HAP-1 (cell line): ENCODE data around the gene NKX2-3.

ENCODE experiments used
- DNase-seq, 2 experiments: peaks; one replicate each; pipeline ENCODE4 v3.0.0-alpha.2; 2016 to 2020; ENCODE audit warnings: low spot score in 2 of 2
- H3K27me3 ChIP-seq: fragments of 250-450 bp; sonication (Bioruptor Pico); 2 replicates; pipeline ENCODE4 v1.5.1; 2020; ENCODE audit warnings: low read depth, mild to moderate bottlenecking, moderate library complexity
- H3K36me3 ChIP-seq: fragments of 250-450 bp; sonication (Bioruptor Pico); replicated peaks from 2 replicates; pipeline ENCODE4 v1.5.1; 2020; ENCODE audit warnings: mild to moderate bottlenecking
- H3K4me1 ChIP-seq: fragments of 250-450 bp; sonication (Bioruptor Pico); 2 replicates; pipeline ENCODE4 v1.5.1; 2020; ENCODE audit warnings: mild to moderate bottlenecking
- H3K4me3 ChIP-seq: fragments of 250-450 bp; sonication (Bioruptor Pico); 2 replicates; pipeline ENCODE4 v1.5.1; 2020; ENCODE audit warnings: mild to moderate bottlenecking, moderate library complexity
- H3K9me3 ChIP-seq: fragments of 250-450 bp; sonication (Bioruptor Pico); 2 replicates; pipeline ENCODE4 v1.5.1; 2020; ENCODE audit warnings: mild to moderate bottlenecking, moderate library complexity
- in situ Hi-C: fragments of 300-500 bp; cut with MboI; formaldehyde crosslinking; loops from 3 replicates; pipeline ENCODE4 v1.14.3; 2020; ENCODE audit warnings: low sequenced_read_pairs, inconsistent platforms, mixed read lengths

The NKX2-3 gene

GRCh38 chr10:99537989-99538917 is 5.5 kb downstream of the NKX2-3 start:
- in situ Hi-C loops, result no loop called here
- Histone ChIP-seq H3K27me3 (no peaks in the 10 kb centered on the region), H3K36me3 (no peaks in the 10 kb centered on the region; the same call in 1 of the 2 replicates), H3K4me1 (peaks cover 12% of the 10 kb centered on the region), H3K9me3 (peaks cover 4% of the 10 kb centered on the region; the same call in 1 of the 2 replicates), H3K4me3 (no peak overlapping the region)
- DNase-seq, result no peak

DNA sequence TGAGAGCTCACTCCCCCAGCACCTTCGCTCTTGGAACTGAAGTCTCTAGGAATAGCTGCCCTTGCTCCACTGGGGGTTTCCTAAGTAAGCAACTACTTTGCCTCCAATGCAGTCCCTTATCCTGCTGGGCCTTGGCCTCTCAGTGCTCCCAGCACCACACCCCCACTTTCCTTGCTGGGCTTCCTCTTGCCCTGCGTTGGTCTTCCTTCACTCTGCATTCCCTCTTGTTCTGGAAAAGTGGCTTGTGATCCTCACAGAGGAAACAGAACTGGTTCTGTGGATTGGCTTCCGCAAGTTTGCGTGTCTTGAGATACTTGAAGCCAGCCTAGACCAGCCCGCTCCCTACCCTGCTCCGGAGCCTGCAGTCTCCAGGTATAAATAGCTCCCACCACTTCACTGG is 6.4 kb downstream of the NKX2-3 start:
- Histone ChIP-seq H3K4me3 (no peak overlapping the region), H3K36me3 (no peaks in the 10 kb centered on the region; the same call in 1 of the 2 replicates), H3K9me3 (peaks cover 2% of the 10 kb centered on the region; the same call in 1 of the 2 replicates), H3K27me3 (no peaks in the 10 kb centered on the region), H3K4me1 (peaks cover 12% of the 10 kb centered on the region)
- in situ Hi-C loops, result no loop called here
- DNase-seq, result no peak

- Histone ChIP-seq H3K36me3 (no peaks in the 10 kb centered on the region; the same call in 1 of the 2 replicates), H3K4me3 (no peak overlapping the region), H3K27me3 (no peaks in the 10 kb centered on the region), H3K4me1 (peaks cover 11% of the 10 kb centered on the region), H3K9me3 (no peaks in the 10 kb centered on the region)
- no peak for DNase-seq
- in situ Hi-C loops, result no loop called here
Measured at GRCh38 chr10:99539820-99540219, 7.1 kb downstream of the NKX2-3 start.

DNA sequence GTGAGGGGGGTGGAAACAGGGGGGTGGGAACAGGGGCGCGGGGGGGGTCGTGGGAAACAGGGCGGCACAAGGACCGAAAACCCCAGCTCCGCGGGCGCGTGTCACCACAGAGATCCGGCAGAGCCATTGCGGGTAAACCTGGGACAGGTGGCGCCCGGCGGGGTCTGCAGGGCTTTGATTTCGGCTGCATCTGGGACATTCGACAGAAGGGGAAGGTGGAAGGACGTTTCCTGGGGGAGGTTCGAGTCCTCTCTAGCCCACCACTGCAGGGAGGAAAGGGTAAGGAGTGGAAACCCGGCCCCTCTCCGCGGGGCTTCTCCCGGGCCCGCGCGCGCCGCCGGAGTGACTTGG is 7.5 kb downstream of the NKX2-3 start:
- Histone ChIP-seq H3K27me3 (no peaks in the 10 kb centered on the region), H3K4me3 (peak overlapping the region; percentile 39), H3K36me3 (no peaks in the 10 kb centered on the region; the same call in 1 of the 2 replicates), H3K4me1 (peaks cover 11% of the 10 kb centered on the region), H3K9me3 (no peaks in the 10 kb centered on the region)
- no peak for DNase-seq
- in situ Hi-C loops, result no loop called here

- DNase-seq, result peak; percentile 40 to 76
- Histone ChIP-seq H3K4me3 (peak overlapping the region; percentile 39), H3K27me3 (no peaks in the 10 kb centered on the region), H3K9me3 (no peaks in the 10 kb centered on the region), H3K4me1 (peaks cover 11% of the 10 kb centered on the region), H3K36me3 (no peaks in the 10 kb centered on the region; the same call in 1 of the 2 replicates)
- in situ Hi-C loops, result no loop called here
Measured at GRCh38 chr10:99540657-99541531, 8.2 kb downstream of the NKX2-3 start.

- H3K9me3 ChIP-seq, result no peaks in the 10 kb centered on the region
- DNase-seq, result no peak
- H3K4me1 ChIP-seq, result peaks cover 7% of the 10 kb centered on the region
- H3K4me3 ChIP-seq, result no peak overlapping the region
- no peaks in the 10 kb centered on the region for H3K36me3 ChIP-seq
- no peaks in the 10 kb centered on the region for H3K27me3 ChIP-seq
- in situ Hi-C loops, result no loop called here
Measured at GRCh38 chr10:99544322-99544721, 11.6 kb downstream of the NKX2-3 start.

DNA sequence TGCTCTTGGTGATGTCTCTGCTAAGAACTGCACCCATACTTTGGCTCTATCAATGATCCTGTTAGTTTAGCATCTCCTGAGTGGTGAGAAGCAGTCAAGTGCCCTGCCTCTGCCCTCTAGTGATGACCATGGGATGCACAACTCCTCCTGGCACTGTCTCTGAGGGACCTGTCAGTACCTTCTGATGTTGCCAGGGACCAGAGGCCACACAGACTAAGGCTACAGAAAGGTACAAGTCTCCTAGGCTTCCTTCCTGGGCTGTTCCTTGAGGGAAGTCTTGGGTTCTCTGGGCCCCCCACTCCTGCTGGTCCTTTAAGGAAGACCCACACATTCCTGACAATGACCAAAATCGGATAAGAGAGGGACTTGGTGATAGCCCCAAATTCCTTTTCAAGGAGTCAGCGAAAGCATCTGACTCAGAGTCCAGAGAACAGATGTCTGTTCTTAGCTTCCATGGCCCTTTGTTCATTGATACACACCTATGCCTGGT is 15.3 kb downstream of the NKX2-3 start:
- DNase-seq, result peak; percentile 21 to 36
- in situ Hi-C loops, result no loop called here
- Histone ChIP-seq H3K27me3 (no peaks in the 10 kb centered on the region), H3K36me3 (no peaks in the 10 kb centered on the region), H3K4me3 (no peak overlapping the region), H3K9me3 (no peaks in the 10 kb centered on the region), H3K4me1 (peaks cover 24% of the 10 kb centered on the region)

GRCh38 chr10:99551158-99551557 is 18.4 kb downstream of the NKX2-3 start:
- no peaks in the 10 kb centered on the region for H3K27me3 ChIP-seq

DNA sequence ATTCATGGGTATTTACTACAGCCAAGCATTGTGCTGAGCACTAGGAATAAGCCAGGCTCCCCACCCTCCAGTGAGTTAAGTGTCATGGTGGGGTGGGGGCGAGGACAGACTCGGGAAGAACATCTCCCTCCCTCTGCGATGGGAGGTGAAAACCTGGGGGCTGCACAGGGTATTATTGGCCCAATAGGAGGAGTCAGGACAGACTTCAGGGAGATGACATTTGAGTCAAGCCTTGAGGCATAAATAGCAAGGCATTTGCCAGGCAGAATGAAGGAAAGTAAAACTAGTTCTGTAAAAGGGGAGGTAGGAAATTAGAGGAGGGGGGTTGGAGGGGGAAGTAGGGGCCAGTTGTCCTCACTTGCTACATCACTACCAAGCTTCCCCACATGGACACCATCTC is 18.9 kb downstream of the NKX2-3 start:
- DNase-seq, result no peak
- no peak overlapping the region for H3K4me3 ChIP-seq
- H3K4me1 ChIP-seq, result peaks cover 20% of the 10 kb centered on the region
- no peaks in the 10 kb centered on the region for H3K27me3 ChIP-seq
- in situ Hi-C loops, result no loop called here
- no peaks in the 10 kb centered on the region for H3K9me3 ChIP-seq
- no peaks in the 10 kb centered on the region for H3K36me3 ChIP-seq

More at GRCh38 chr10:99551158-99551557, 18.4 kb downstream of the NKX2-3 start:
- DNase-seq, result peak; percentile 72 to 86
- no peaks in the 10 kb centered on the region for H3K36me3 ChIP-seq
- in situ Hi-C loops, result no loop called here
- H3K4me3 ChIP-seq, result no peak overlapping the region
- H3K9me3 ChIP-seq, result no peaks in the 10 kb centered on the region
- peaks cover 18% of the 10 kb centered on the region for H3K4me1 ChIP-seq

GRCh38 chr10:99555371-99555770 is 22.6 kb downstream of the NKX2-3 start:
- in situ Hi-C loops, result no loop called here
- no peak for DNase-seq
- no peaks in the 10 kb centered on the region for H3K9me3 ChIP-seq
- peaks cover 20% of the 10 kb centered on the region for H3K4me1 ChIP-seq
- H3K36me3 ChIP-seq, result no peaks in the 10 kb centered on the region
- no peaks in the 10 kb centered on the region for H3K27me3 ChIP-seq
- H3K4me3 ChIP-seq, result no peak overlapping the region

- no peaks in the 10 kb centered on the region for H3K9me3 ChIP-seq
- H3K36me3 ChIP-seq, result no peaks in the 10 kb centered on the region
- no peaks in the 10 kb centered on the region for H3K27me3 ChIP-seq
- peaks cover 16% of the 10 kb centered on the region for H3K4me1 ChIP-seq
- in situ Hi-C loops, result no loop called here
- DNase-seq, result no peak
- no peak overlapping the region for H3K4me3 ChIP-seq
Measured at GRCh38 chr10:99555825-99556523, 23.2 kb downstream of the NKX2-3 start.

GRCh38 chr10:99557044-99557443 is 24.3 kb downstream of the NKX2-3 start:
- H3K4me1 ChIP-seq, result peaks cover 5% of the 10 kb centered on the region
- H3K4me3 ChIP-seq, result no peak overlapping the region
- H3K36me3 ChIP-seq, result no peaks in the 10 kb centered on the region
- DNase-seq, result no peak
- peaks cover 5% of the 10 kb centered on the region for H3K27me3 ChIP-seq
- in situ Hi-C loops, result no loop called here
- no peaks in the 10 kb centered on the region for H3K9me3 ChIP-seq

DNA sequence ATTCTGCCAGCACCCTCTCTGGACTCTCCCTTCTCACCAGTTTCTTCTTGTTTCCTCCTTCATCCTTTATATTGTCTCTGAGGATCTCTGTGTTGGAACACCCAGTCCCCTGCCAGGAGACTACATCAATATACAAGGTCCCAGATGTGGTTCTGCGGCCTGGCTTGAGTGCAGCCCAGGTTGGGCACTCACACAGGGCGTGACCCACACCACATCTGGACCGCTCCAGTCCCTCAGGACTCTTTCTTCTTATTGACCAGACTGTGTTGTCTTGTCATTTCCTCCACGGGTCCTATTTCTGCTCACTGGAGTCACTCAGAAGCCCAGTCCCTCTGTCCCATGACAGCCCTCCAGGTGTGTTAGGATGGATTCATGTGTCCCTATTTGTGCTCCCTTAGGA is 26.0 kb downstream of the NKX2-3 start:
- in situ Hi-C loops, result no loop called here
- no peaks in the 10 kb centered on the region for H3K36me3 ChIP-seq
- H3K4me3 ChIP-seq, result no peak overlapping the region
- H3K27me3 ChIP-seq, result peaks cover 5% of the 10 kb centered on the region
- DNase-seq, result no peak
- no peaks in the 10 kb centered on the region for H3K9me3 ChIP-seq
- peaks cover 3% of the 10 kb centered on the region; the same call in 1 of the 2 replicates for H3K4me1 ChIP-seq
